MM.1S (cell line): ENCODE measurements around the gene SSC5D.

ENCODE experiments used
- CTCF ChIP-seq: fragments of 300-600 bp; sonication (generic); IDR thresholded peaks from 2 replicates; pipeline ENCODE4 v1.5.1; 2016; ENCODE audit warnings: antibody characterized with exemption, low read length, mixed read lengths
- EZH2 ChIP-seq: fragments of 300-600 bp; sonication (generic); optimal IDR thresholded peaks from 2 replicates; pipeline ENCODE3; 2017; ENCODE audit warnings: low read depth, mild to moderate bottlenecking, antibody characterized with exemption, low read length, mixed read lengths
- EZH2phosphoT487 ChIP-seq: fragments of 300-600 bp; sonication (generic); IDR thresholded peaks from 2 replicates; pipeline ENCODE4 v1.6.1; 2018; ENCODE audit warnings: antibody characterized with exemption, low read length

- TF ChIP-seq CTCF (no peak), EZH2phosphoT487 (no peak), EZH2 (no peak)
Measured at GRCh38 chr19:55492362-55492944, 4.2 kb downstream of the SSC5D start.
